GM23338 (cell line): ENCODE data around the gene RAB39A. TPM values are rescaled to one million over a fixed set of nuclear protein-coding genes. Genes with fewer than 3 reads are reported as not detected.

Experiments used
- ATAC-seq: fragments of 200-7000 bp; cut with Tn5 transposase; 3 replicates; pipeline ENCODE4 v1.9.1; 2020
- DNase-seq: peaks from one replicate; pipeline ENCODE4 v3.0.0-alpha.2; 2015; ENCODE audit warnings: low spot score
- H2AFZ ChIP-seq: fragments of 200-600 bp; sonication (generic); 2 replicates; pipeline ENCODE4 v1.8.0; 2016; ENCODE audit warnings: antibody characterized with exemption, mild to moderate bottlenecking, moderate library complexity
- H3F3A ChIP-seq: fragments of 200-600 bp; sonication (generic); replicated peaks from 2 replicates; pipeline ENCODE4 v1.8.0; 2017; ENCODE audit warnings: antibody characterized with exemption, mixed run types, low read depth
- H3K27ac ChIP-seq: fragments of 200-600 bp; sonication (generic); 2 replicates; pipeline ENCODE4 v1.6.1; 2016; ENCODE audit warnings: low read depth
- H3K27me3 ChIP-seq: fragments of 200-600 bp; sonication (generic); 2 replicates; pipeline ENCODE4 v1.8.0; 2016; ENCODE audit warnings: mild to moderate bottlenecking, mixed run types, moderate library complexity; ENCODE audit not compliant: insufficient read depth
- H3K36me3 ChIP-seq: fragments of 200-600 bp; sonication (generic); 2 replicates; pipeline ENCODE4 v1.8.0; 2016; ENCODE audit warnings: mild to moderate bottlenecking; ENCODE audit not compliant: insufficient read depth
- H3K4me1 ChIP-seq: fragments of 200-600 bp; sonication (generic); 2 replicates; pipeline ENCODE4 v1.8.0; 2016; ENCODE audit warnings: mild to moderate bottlenecking, moderate library complexity; ENCODE audit not compliant: insufficient read depth
- H3K4me2 ChIP-seq: fragments of 200-600 bp; sonication (generic); 2 replicates; pipeline ENCODE4 v1.7.1; 2017; ENCODE audit warnings: mixed run types
- H3K4me3 ChIP-seq: fragments of 200-600 bp; sonication (generic); 2 replicates; pipeline ENCODE4 v1.6.1; 2016; ENCODE audit warnings: mixed run types
- H3K79me2 ChIP-seq: fragments of 200-600 bp; sonication (generic); replicated peaks from 2 replicates; pipeline ENCODE4 v1.8.0; 2017; ENCODE audit warnings: mild to moderate bottlenecking; ENCODE audit not compliant: insufficient read depth
- H3K9me2 ChIP-seq: fragments of 200-600 bp; sonication (generic); 2 replicates; pipeline ENCODE4 v1.8.0; 2017; ENCODE audit not compliant: insufficient read depth
- H4K20me1 ChIP-seq: fragments of 200-600 bp; sonication (generic); replicated peaks from 2 replicates; pipeline ENCODE4 v1.8.0; 2017; ENCODE audit warnings: mild to moderate bottlenecking; ENCODE audit not compliant: insufficient read depth
- H3K27ac Mint-ChIP-seq: 2 replicates; pipeline ENCODE4 v1.8.0; 2020; ENCODE audit warnings: inconsistent platforms, mild to moderate bottlenecking, moderate library complexity, mixed read lengths
- H3K27me3 Mint-ChIP-seq: 3 replicates; pipeline ENCODE4 v1.8.0; 2022; ENCODE audit warnings: low read depth, mild to moderate bottlenecking, moderate library complexity, mixed read lengths, inconsistent platforms; ENCODE audit not compliant: insufficient read depth, poor library complexity
- H3K36me3 Mint-ChIP-seq: 3 replicates; pipeline ENCODE4 v1.8.0; 2021; ENCODE audit warnings: low read depth, mild to moderate bottlenecking, inconsistent platforms, moderate library complexity, mixed read lengths
- H3K4me1 Mint-ChIP-seq: 3 replicates; pipeline ENCODE4 v1.8.0; 2020; ENCODE audit warnings: mild to moderate bottlenecking, inconsistent platforms, mixed read lengths
- H3K4me3 Mint-ChIP-seq: 3 replicates; pipeline ENCODE4 v1.8.0; 2021; ENCODE audit warnings: moderate library complexity, mild to moderate bottlenecking, inconsistent platforms, mixed read lengths
- H3K9me3 Mint-ChIP-seq: 3 replicates; pipeline ENCODE4 v1.8.0; 2020; ENCODE audit warnings: moderate library complexity, mild to moderate bottlenecking, inconsistent platforms, mixed read lengths
- CREB1 ChIP-seq: fragments of 250-450 bp; sonication (Bioruptor Pico); IDR thresholded peaks from 2 replicates; pipeline ENCODE4 v1.5.0; 2020; ENCODE audit warnings: low read depth, mild to moderate bottlenecking, moderate library complexity
- CTCF ChIP-seq, 2 experiments: fragments of 200-600 bp in 1 of 2; sonication (generic) in 1 of 2; conservative IDR thresholded peaks; 2 replicates each; pipeline versions ENCODE4 v1.5.1 to v1.6.1; 2016 to 2017; ENCODE audit warnings: antibody characterized with exemption in 2 of 2, low read depth in 2 of 2, mild to moderate bottlenecking in 2 of 2, moderate library complexity in 1 of 2
- EZH2 ChIP-seq: fragments of 200-600 bp; sonication (generic); IDR thresholded peaks from one replicate; pipeline ENCODE4 v1.8.0; 2017; ENCODE audit warnings: antibody characterized with exemption, mild to moderate bottlenecking, low read depth; ENCODE audit not compliant: unreplicated experiment
- EZH2phosphoT487 ChIP-seq: fragments of 200-600 bp; sonication (generic); IDR thresholded peaks from one replicate; pipeline ENCODE4 v1.8.1; 2018; ENCODE audit warnings: antibody characterized with exemption; ENCODE audit not compliant: unreplicated experiment
- JUNB ChIP-seq: IDR thresholded peaks from one replicate; pipeline ENCODE4 v1.6.1; 2016; ENCODE audit warnings: antibody characterized with exemption; ENCODE audit not compliant: unreplicated experiment
- NANOG ChIP-seq: IDR thresholded peaks from 2 replicates; pipeline ENCODE4 v1.6.1; 2016; ENCODE audit warnings: antibody characterized with exemption, borderline replicate concordance
- POLR2AphosphoS5 ChIP-seq: IDR thresholded peaks from 2 replicates; pipeline ENCODE4 v1.6.1; 2016; ENCODE audit warnings: antibody characterized with exemption, low read depth
- STAT1 ChIP-seq: IDR thresholded peaks from one replicate; pipeline ENCODE4 v1.6.1; 2016; ENCODE audit warnings: antibody characterized with exemption; ENCODE audit not compliant: unreplicated experiment
- ZNF114 ChIP-seq: fragments of 250-450 bp; sonication (Bioruptor Pico); IDR thresholded peaks from 2 replicates; pipeline ENCODE4 v1.5.0; 2020; ENCODE audit warnings: mild to moderate bottlenecking, moderate library complexity
- ZNF331 ChIP-seq: fragments of 250-450 bp; sonication (Bioruptor Pico); IDR thresholded peaks from 2 replicates; pipeline ENCODE4 v1.5.0; 2020; ENCODE audit warnings: low read depth, mild to moderate bottlenecking, moderate library complexity
- ZNF462 ChIP-seq: fragments of 250-450 bp; sonication (Bioruptor Pico); IDR thresholded peaks from 2 replicates; pipeline ENCODE4 v1.5.0; 2020; ENCODE audit warnings: mild to moderate bottlenecking, moderate library complexity
- polyA plus RNA-seq: library from polyadenylated mRNA; unstranded; fragments of >200 nt; fragmentation: Nextera tagmentation; extraction: Ambion mirVana; gene quantifications from 2 replicates; pipeline ENCODE4 v1.2.1, GENCODE V29; 2016
- total RNA-seq: library from RNA; depleted of rRNA; stranded (reverse); fragments of >200 nt; shearing (Covaris generic); gene quantifications from 2 replicates; pipeline ENCODE4 v1.2.3, GENCODE V29; 2014
- TF ChIP-seq, protein P1 (sequence below): IDR thresholded peaks from 2 replicates; pipeline ENCODE4 v1.6.1; 2016; ENCODE audit warnings: antibody characterized with exemption
- TF ChIP-seq, protein P2 (sequence below): IDR thresholded peaks from one replicate; pipeline ENCODE4 v1.6.1; 2018; ENCODE audit warnings: antibody characterized with exemption; ENCODE audit not compliant: unreplicated experiment

The RAB39A gene
- total and polyA plus RNA-seq, 2 experiments from 2014 or later = 4.5 to 26.3 TPM

DNA sequence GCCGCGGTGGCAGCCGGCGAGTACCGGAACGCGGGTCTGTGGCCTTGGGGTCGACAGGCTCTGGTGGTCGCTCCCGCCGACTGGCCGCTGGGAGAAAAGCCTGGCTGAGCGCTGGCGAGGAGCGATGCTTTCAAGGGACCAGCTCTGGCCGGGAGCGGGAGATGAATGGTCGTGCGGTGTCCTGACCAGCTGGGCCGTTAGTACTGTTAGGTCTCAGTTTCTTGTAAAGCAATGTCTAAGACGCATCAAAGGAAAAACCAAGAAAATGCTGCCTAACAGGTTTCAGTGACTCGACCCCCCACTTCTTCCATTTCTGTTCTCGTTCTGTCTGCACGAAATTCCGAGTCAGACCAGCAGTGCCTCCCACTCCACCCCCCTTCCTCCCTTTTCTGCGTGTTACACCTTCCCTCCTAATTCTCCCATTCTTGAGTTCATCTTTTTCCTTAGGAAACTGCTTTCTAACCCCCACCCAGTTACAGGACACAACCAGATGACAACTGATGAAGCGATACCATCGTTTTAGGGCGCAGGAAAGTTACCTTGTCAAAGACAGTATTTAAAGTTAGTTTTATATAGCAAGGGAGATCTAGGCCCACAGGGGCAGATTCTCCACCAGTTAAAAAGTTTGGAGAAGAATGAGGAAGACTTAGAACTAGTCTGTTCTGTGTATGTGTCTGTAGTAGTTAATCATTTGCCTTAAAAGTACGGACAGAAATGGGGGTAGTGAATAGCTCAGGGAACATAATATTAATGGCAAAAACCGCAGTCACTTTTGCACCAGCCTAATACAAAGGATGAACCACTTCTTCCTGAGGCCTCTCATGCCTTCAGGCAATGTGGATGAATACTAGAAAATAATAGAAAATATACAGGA lies 81.5 kb downstream of the RAB39A start:
- Histone ChIP-seq H3K27me3 (no peaks in the 10 kb centered on the region), H3K4me2 (peak overlapping the region; percentile 96), H3F3A (no peaks in the 10 kb centered on the region), H3K27ac (peak overlapping the region; percentile 95; the same call in 1 of the 2 replicates), H3K4me3 (peak overlapping the region; percentile 99), H3K4me1 (peaks cover 26% of the 10 kb centered on the region), H2AFZ (peak overlapping the region; percentile 100; the same call in 1 of the 2 replicates), H3K79me2 (peaks cover 59% of the 10 kb centered on the region), H3K36me3 (no peaks in the 10 kb centered on the region), H4K20me1 (peaks cover 9% of the 10 kb centered on the region; the same call in 1 of the 2 replicates), H3K9me2 (no peaks in the 10 kb centered on the region)
- Mint-ChIP-seq H3K36me3 (no peaks in the 10 kb centered on the region), H3K9me3 (no peaks in the 10 kb centered on the region), H3K4me1 (peaks cover 12% of the 10 kb centered on the region), H3K27me3 (peaks cover 4% of the 10 kb centered on the region), H3K4me3 (peak overlapping the region; percentile 98), H3K27ac (peak overlapping the region; percentile 97)
- peak; percentile 58 for ATAC-seq
- DNase-seq = peak; percentile 71
- no peak for TF ChIP-seq STAT1
- no peak for TF ChIP-seq JUNB
- no peak for TF ChIP-seq ZNF331
- TF ChIP-seq POLR2AphosphoS5 = no peak
- TF ChIP-seq NANOG = no peak
- TF ChIP-seq, protein P1, sequence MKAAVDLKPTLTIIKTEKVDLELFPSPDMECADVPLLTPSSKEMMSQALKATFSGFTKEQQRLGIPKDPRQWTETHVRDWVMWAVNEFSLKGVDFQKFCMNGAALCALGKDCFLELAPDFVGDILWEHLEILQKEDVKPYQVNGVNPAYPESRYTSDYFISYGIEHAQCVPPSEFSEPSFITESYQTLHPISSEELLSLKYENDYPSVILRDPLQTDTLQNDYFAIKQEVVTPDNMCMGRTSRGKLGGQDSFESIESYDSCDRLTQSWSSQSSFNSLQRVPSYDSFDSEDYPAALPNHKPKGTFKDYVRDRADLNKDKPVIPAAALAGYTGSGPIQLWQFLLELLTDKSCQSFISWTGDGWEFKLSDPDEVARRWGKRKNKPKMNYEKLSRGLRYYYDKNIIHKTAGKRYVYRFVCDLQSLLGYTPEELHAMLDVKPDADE = no peak
- no peak for TF ChIP-seq ZNF462 (CRISPR knock-in tag)
- TF ChIP-seq CTCF (conservative IDR thresholded peaks at IDR 0.05; ENCODE audit: low read depth in 2 of 2) = no peak
- TF ChIP-seq, protein P2, sequence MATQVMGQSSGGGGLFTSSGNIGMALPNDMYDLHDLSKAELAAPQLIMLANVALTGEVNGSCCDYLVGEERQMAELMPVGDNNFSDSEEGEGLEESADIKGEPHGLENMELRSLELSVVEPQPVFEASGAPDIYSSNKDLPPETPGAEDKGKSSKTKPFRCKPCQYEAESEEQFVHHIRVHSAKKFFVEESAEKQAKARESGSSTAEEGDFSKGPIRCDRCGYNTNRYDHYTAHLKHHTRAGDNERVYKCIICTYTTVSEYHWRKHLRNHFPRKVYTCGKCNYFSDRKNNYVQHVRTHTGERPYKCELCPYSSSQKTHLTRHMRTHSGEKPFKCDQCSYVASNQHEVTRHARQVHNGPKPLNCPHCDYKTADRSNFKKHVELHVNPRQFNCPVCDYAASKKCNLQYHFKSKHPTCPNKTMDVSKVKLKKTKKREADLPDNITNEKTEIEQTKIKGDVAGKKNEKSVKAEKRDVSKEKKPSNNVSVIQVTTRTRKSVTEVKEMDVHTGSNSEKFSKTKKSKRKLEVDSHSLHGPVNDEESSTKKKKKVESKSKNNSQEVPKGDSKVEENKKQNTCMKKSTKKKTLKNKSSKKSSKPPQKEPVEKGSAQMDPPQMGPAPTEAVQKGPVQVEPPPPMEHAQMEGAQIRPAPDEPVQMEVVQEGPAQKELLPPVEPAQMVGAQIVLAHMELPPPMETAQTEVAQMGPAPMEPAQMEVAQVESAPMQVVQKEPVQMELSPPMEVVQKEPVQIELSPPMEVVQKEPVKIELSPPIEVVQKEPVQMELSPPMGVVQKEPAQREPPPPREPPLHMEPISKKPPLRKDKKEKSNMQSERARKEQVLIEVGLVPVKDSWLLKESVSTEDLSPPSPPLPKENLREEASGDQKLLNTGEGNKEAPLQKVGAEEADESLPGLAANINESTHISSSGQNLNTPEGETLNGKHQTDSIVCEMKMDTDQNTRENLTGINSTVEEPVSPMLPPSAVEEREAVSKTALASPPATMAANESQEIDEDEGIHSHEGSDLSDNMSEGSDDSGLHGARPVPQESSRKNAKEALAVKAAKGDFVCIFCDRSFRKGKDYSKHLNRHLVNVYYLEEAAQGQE = no peak
- no peak for TF ChIP-seq ZNF114 (CRISPR knock-in tag)
- no peak for TF ChIP-seq EZH2phosphoT487
- no peak for TF ChIP-seq EZH2
- no peak for TF ChIP-seq CREB1 (CRISPR knock-in tag)
